ENCODE results near the gene AKT1. TPM values are rescaled to one million over a fixed set of nuclear protein-coding genes. Genes with fewer than 3 reads are reported as not detected.

The AKT1 gene
- total RNA-seq, 6 experiments from 2014 or later: 66.7 to 92.1 (median 83.9) TPM

DNA sequence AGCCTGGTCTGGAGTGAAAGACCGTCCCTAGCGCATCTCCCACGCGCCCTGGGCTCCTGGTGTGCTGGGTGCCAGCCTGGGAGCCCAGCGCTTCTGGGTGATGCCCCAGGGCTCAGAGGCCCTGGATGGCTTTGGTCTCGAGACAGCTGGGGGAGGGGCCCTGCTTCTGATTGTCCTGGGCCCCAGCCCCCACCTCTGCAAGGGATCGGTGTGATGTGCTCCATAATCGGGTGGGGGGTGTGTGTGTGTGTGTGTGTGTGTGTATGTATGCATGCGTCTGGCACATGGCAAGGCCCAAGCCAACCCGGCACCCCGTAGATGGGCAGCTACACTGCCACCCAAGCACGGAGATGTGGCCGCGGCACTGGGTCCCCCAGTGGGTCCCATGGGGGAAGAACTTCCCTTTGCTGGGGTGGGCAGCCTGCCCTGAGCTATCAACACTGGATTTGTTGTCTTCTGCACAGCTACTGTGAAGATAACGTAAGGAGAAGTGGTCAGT, 8.4 kb upstream of the AKT1 start:
- WGBS (ENCODE audit: insufficient coverage, low coverage, low lambda C conversion rate, missing lambda C conversion rate): 87% methylated on average over 3 of the region's 15 CpGs
- H3K9me3 ChIP-seq: no peaks in the 10 kb centered on the region
- no peaks in the 10 kb centered on the region for H3K36me3 ChIP-seq
- H3K4me1 ChIP-seq: peaks cover 3 to 22% (median 11%) of the 10 kb centered on the region in 4 donors
- intact Hi-C loops (cut with DNase I): no loop called here
- no peak overlapping the region for H3K4me3 ChIP-seq
- peak in 1 of 3 donors; percentile 30 for DNase-seq
- H3K27ac ChIP-seq: no peak overlapping the region
- H3K27me3 ChIP-seq: no peaks in the 10 kb centered on the region
- ATAC-seq: no peak
- no peak for TF ChIP-seq POLR2A (IDR thresholded peaks at IDR 0.05)
- TF ChIP-seq, protein P1, sequence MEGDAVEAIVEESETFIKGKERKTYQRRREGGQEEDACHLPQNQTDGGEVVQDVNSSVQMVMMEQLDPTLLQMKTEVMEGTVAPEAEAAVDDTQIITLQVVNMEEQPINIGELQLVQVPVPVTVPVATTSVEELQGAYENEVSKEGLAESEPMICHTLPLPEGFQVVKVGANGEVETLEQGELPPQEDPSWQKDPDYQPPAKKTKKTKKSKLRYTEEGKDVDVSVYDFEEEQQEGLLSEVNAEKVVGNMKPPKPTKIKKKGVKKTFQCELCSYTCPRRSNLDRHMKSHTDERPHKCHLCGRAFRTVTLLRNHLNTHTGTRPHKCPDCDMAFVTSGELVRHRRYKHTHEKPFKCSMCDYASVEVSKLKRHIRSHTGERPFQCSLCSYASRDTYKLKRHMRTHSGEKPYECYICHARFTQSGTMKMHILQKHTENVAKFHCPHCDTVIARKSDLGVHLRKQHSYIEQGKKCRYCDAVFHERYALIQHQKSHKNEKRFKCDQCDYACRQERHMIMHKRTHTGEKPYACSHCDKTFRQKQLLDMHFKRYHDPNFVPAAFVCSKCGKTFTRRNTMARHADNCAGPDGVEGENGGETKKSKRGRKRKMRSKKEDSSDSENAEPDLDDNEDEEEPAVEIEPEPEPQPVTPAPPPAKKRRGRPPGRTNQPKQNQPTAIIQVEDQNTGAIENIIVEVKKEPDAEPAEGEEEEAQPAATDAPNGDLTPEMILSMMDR (IDR thresholded peaks at IDR 0.05): no peak

DNA sequence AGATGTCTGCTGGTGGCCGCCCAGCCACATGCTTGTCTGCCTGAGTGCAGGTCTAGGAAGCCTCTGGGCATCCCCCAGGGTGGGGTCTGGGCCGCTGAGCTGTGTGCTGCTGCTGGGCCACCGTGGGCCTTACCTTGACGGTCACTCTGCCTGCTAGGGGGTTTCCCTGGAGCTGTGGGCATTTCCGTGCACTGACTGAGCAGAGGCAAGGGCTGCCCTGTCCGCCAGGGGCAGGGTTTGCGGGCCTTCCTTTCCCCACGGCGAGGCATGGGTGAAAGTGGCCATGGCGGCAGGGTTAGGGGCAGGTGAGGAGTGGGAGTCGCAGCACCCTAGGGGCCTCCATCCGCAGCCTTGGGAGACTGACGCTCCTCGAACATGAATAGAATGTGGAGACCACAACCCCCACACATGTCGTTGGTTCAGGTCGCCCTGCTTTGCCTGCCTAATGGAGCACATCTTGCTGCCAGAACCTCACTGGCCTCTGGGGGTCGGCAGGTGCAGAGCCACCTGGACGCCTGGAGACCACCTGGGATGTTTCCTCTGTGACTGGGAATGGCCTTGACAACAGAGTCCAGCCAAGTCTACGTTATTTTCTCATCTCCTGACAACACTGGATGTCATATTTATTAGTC, 7.8 kb upstream of the AKT1 start:
- intact Hi-C loops (cut with DNase I): no loop called here
- 80% methylated on average over 1 of the region's 19 CpGs for WGBS (ENCODE audit: insufficient coverage, low coverage, low lambda C conversion rate, missing lambda C conversion rate)
- H3K4me3 ChIP-seq: no peak overlapping the region
- ATAC-seq (no peak), DNase-seq (peak in 2 of 3 donors; percentile 17 to 40)
- H3K36me3 ChIP-seq: no peaks in the 10 kb centered on the region
- peaks cover 3 to 22% (median 11%) of the 10 kb centered on the region in 4 donors for H3K4me1 ChIP-seq
- H3K27ac ChIP-seq: no peak overlapping the region
- TF ChIP-seq, protein P1 (IDR thresholded peaks at IDR 0.05): no peak
- no peak for TF ChIP-seq POLR2A (IDR thresholded peaks at IDR 0.05)
- H3K27me3 ChIP-seq: no peaks in the 10 kb centered on the region
- H3K9me3 ChIP-seq: no peaks in the 10 kb centered on the region

DNA sequence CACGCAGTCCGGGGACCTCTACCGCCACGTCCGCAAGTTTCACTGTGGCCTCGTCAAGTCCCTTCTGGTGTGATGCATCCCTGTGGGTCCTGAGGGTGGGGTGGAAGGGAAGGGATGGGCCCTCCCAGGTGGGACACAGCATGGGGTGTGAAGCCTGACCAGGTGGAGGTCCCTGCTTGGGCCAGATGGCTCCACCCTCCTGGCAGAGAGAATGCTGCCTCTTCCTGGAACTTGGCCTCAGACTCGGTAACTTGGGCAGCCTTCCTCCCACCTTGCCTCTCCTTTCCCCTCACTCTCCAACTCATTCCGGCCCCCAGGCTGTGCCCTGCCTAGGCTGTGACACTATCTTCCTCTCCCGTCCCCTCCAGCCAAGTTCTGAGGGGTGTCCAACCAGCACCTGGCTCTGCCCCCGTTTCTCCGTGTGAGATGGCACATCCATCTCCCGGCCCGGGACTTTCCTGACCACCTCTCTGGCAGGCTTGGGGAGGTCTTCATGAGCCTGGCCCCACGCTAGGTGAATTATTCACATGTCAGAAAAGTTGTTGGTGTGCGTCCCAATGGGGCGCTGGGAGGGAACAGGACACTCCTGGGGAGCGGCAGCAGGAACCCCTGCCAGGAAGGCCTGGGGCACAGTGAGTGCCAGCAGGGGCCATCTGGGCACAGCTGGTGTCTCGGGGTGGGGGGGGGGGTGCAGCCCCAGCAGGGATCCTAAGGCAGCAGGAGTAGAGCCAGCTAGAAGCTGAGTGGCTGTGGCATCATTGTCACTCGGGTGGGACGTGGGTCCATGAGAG, 7.0 kb upstream of the AKT1 start:
- no peak overlapping the region for H3K4me3 ChIP-seq
- WGBS (ENCODE audit: insufficient coverage, low coverage, low lambda C conversion rate, missing lambda C conversion rate): 82% methylated on average over 11 of the region's 20 CpGs

DNA sequence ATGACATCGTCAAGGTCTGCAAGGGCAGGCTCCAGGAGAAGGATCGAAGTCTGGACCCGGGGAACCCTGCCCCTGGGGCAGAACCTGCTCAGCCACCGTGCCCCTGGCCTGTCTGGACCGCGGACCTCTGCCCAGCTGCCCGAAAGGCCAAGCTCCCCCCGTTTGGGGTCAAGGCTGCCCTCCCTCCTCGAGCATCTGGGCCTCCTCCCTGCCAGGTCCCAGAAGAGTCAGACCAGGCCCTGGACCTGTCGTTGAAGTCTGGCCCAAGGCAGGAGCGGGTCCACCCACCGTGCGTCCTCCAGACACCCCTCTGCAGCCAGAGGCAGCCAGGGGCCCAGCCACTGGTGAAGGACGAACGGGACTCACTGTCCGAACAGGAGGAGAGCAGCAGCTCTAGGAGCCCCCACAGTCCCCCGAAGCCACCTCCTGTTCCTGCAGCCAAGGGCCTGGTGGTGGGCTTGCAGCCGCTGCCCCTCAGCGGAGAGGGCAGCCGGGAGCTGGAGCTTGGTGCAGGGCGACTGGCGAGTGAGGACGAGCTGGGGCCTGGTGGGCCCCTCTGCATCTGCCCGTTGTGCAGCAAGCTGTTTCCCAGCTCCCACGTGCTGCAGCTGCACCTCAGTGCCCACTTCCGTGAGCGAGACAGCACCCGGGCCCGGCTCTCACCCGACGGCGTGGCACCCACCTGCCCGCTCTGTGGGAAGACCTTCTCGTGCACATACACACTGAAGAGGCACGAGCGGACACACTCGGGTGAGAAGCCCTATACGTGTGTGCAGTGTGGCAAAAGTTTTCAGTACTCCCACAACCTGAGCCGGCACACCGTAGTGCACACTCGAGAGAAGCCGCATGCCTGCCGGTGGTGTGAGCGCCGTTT, 6.2 kb upstream of the AKT1 start:
- Histone ChIP-seq H3K27ac (peak overlapping the region in 2 of 3 donors; percentile 72 to 81), H3K9me3 (no peaks in the 10 kb centered on the region), H3K4me1 (peaks cover 3 to 22% (median 11%) of the 10 kb centered on the region in 4 donors), H3K36me3 (no peaks in the 10 kb centered on the region), H3K27me3 (no peaks in the 10 kb centered on the region), H3K4me3 (peak overlapping the region; percentile 69 to 79 (median 75))
- intact Hi-C loops (cut with DNase I): no loop called here
- DNase-seq: peak in 1 of 3 donors; percentile 71
- no peak for TF ChIP-seq POLR2A (IDR thresholded peaks at IDR 0.05)
- TF ChIP-seq, protein P1 (IDR thresholded peaks at IDR 0.05): no peak
- no peak for ATAC-seq
- 61% methylated on average over 5 of the region's 45 CpGs for WGBS (ENCODE audit: insufficient coverage, low coverage, low lambda C conversion rate, missing lambda C conversion rate)

More for the DNA sequence above, 7.0 kb upstream of the AKT1 start:
- DNase-seq (peak in 1 of 3 donors; percentile 19), ATAC-seq (no peak)
- TF ChIP-seq, protein P1 (IDR thresholded peaks at IDR 0.05): no peak
- no peak for TF ChIP-seq POLR2A (IDR thresholded peaks at IDR 0.05)
- H3K27ac ChIP-seq: no peak overlapping the region
- peaks cover 3 to 22% (median 11%) of the 10 kb centered on the region in 4 donors for H3K4me1 ChIP-seq
- no peaks in the 10 kb centered on the region for H3K27me3 ChIP-seq
- intact Hi-C loops (cut with DNase I): no loop called here
- H3K9me3 ChIP-seq: no peaks in the 10 kb centered on the region
- H3K36me3 ChIP-seq: no peaks in the 10 kb centered on the region
